Activated CD4-positive, alpha-beta T cell treated with anti-CD3 and anti-CD28 coated beads, Interleukin-2, amount 50 U/mL, for 16 hours (primary cell): ENCODE results near the gene TSFM.
A peak's percentile ranks its signal among the peaks of the same experiment; 100 is the strongest.

Experiments used
- DNase-seq: peaks from one replicate; pipeline ENCODE4 v3.0.0-alpha.2; 2020

Gene TSFM

GRCh38 chr12:57782243-57782607 lies 362 bp upstream of the TSFM start:
- DNase-seq = no peak

DNA sequence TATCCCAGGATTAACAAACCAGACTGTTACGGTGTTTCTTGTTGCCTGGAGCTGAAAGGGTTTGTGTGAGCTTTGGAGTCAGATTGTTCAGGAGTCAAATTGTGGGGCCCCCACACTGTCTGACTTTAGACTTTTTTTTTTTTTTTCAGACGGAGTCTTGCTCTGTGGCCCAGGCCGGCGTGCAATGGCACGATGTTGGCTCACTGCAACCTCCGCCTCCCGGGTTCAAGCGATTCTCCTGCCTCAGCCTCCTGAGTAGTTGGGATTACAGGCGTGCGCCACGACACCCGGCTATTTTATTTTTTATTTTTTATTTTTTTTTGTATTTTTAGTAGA lies 847 bp downstream of the TSFM start:
- DNase-seq = no peak

DNA sequence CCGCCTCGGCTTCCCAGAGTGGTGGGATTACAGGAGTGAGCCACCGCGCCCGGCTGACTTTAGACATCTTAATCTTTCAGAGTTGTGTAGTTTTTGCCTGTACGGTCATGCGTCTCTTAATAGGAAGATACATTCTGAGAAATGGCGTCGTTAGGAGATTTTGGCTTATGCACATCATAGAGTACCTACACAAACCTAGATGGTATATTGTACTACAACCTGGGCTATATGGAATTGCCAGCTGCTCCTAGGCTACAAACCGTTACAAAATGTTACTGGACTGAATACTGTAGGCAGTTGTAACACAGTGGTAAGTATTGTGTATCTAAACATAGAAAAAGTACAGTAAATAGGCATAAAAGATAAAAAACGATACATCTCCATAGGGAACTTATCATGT lies 1.3 kb downstream of the TSFM start:
- DNase-seq = no peak

GRCh38 chr12:57793920-57794319 lies 11.3 kb downstream of the TSFM start:
- DNase-seq = no peak

GRCh38 chr12:57795354-57795753 lies 12.8 kb downstream of the TSFM start:
- DNase-seq = no peak

- DNase-seq = no peak
Measured at GRCh38 chr12:57796996-57797395, 14.4 kb downstream of the TSFM start.

DNA sequence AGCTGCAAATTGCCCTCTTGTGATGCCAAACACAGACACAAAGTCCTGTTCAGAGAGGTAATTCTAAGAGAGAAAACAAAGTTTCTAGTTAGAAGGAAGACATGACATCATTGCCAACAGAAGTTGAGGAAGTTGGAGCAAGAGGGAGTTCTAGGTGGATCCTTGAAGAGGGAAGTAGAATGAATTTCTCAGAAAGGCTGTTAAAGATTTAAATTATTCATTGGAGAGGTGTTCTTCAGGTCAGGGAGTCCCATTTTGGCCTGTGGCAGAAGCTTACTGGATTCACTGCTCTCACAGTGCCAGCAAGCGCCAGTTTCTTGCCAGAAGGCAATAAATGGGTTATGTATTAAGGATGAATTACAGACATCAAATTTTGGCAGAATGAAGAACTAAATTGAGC lies 15.3 kb downstream of the TSFM start:
- DNase-seq = no peak

DNA sequence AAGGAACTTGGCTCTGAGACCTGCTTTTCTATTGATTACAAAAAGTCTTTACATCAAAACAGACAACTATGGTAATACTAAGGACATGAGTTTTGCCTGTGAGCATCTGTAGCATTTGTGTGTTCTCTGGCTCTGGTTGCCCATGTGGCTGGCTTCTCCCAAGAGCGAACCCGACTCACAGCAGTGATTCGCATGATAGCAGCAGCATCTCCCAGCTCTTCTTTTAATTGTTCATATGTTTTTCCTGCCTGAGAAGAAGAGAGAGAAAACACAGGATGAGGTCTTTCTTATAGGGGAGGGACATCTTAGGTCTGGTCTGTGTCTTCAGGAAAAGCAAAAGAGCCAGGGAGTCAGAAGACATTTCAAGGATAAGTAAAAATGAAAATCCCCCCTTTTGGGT lies 18.4 kb downstream of the TSFM start:
- no peak for DNase-seq

- DNase-seq = no peak
Measured at GRCh38 chr12:57802607-57803006, 20.0 kb downstream of the TSFM start.

GRCh38 chr12:57803319-57803893 lies 20.8 kb downstream of the TSFM start:
- peak; percentile 12 for DNase-seq

- DNase-seq = no peak
Measured at GRCh38 chr12:57806677-57807076, 24.1 kb downstream of the TSFM start.

- DNase-seq = no peak
Measured at GRCh38 chr12:57807285-57807684, 24.7 kb downstream of the TSFM start.

- DNase-seq = no peak
Measured at GRCh38 chr12:57808351-57808750, 25.8 kb downstream of the TSFM start.

DNA sequence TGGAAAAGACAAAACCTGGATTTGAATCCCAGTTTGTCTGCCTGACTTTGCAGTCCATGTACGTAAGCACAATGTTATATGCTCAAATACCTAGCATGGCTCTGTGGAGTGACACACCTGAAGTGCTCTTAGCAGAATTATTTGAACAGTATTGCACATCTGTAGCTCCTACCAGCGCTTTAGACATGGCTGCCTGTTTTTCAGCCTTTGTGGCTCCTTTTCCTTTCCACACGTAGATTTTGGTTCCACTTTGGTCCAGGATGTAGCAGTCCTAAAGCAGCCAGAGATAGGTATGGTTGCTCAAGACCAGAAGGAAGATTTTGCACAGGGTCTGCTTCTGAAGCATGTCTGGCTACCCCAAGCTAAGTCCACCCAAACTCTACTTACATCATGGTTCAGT lies 26.8 kb downstream of the TSFM start:
- DNase-seq = no peak

GRCh38 chr12:57810450-57810849 lies 27.9 kb downstream of the TSFM start:
- DNase-seq = no peak

GRCh38 chr12:57811028-57811755 lies 28.6 kb downstream of the TSFM start:
- no peak for DNase-seq

DNA sequence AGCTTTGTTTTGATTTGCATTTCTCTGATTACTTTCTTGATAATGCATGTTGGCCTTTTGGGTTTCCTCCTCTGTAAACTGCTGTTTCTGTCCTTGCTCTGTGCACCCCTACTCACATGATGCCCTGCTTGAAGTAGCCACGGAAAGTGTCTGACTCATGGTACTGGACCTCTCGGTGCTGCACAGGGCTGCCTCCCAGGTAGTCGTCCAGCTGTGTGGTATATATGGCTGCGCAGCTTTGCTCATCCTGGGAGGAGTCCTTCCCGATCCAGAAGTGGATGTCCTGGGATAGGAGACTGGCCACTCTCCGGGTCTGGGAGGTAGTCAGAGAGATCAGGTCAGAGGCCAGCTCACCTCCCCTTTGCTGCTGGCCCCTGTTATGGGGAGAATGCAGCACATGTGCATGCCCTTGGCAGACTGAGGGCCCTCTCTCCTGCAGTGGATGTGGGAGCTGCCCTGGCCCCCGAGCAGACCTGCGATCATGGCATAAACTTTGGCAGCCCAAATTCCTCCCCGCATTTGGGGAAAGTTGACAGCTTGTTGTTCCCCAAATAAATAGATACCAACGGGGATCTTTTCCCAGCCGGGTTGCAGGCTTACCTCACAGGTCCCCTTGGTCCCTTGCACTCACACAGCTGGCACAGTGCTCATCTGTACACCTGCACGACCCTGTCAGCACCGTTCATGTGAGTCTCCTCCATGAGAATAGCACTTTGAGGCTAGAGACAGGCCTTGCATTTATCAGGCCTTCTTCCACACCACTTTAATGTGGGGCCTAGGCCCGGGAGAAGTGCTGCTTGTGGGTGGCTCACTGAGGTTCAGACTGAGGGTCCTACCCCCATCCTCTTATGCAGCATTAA lies 30.8 kb downstream of the TSFM start:
- no peak for DNase-seq

GRCh38 chr12:57813971-57814772 lies 31.6 kb downstream of the TSFM start:
- DNase-seq = no peak

- no peak for DNase-seq
Measured at GRCh38 chr12:57815177-57816000, 32.8 kb downstream of the TSFM start.

GRCh38 chr12:57816001-57816854 lies 33.6 kb downstream of the TSFM start:
- no peak for DNase-seq

DNA sequence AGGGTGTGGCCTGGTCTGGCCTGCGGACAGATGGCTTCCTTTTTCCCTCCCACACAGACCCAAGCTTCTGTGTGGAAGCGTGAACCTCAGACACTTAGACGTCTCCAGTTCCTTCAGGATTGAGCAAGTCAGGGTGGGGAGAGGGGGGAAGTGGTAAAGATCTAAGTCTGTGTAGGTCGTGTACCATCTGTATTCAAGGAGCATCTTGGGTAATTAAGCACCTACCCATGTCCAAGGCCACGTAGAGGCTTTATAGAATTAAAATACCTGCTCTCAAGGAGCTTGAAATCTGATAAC lies 34.2 kb downstream of the TSFM start:
- no peak for DNase-seq
